Subcutaneous adipose tissue (tissue), 4 donors: ENCODE data around the gene IFITM10. TPM values are rescaled to one million over a fixed set of nuclear protein-coding genes. Genes with fewer than 3 reads are reported as not detected.

ENCODE experiments used
- total RNA-seq, 4 donors: library from RNA; depleted of rRNA; stranded (reverse); fragments of >200 nt; gene quantifications; one replicate each; pipeline ENCODE4 v1.1.0, GENCODE V29; 2016
- TF ChIP-seq, protein P1 (sequence below): fragments of 450-650 bp; IDR thresholded peaks from one replicate; pipeline ENCODE4 v1.5.1; 2016; ENCODE audit warnings: low read depth, mild to moderate bottlenecking, control low read depth, antibody characterized with exemption, moderate library complexity

IFITM10 gene
- total RNA-seq, 4 donors from 2014 or later, result 1.1 to 2.4 (median 1.3) TPM; not detected in 1

DNA sequence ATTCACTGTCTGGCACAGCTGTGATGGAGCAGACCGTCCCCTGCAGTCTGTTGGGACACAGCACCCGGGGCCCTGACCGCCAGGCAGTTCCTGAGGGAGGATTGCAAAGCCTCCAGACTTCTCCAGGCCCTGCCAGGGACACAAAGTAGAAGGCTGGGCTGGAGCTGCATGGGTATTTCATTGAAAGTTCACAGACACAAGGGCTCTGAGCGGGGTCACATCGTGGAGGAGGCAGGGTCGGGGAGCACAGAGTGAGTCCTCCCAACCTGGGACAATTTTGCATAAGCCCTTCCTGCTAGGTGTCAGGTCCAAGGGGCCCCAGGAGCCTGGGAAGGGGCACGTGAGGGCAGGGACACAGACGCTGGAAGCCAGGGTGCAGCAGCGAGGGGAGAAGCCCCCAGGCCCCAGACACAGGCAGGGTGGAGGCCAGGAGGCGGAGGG is 15.7 kb downstream of the IFITM10 start:
- TF ChIP-seq, protein P1, sequence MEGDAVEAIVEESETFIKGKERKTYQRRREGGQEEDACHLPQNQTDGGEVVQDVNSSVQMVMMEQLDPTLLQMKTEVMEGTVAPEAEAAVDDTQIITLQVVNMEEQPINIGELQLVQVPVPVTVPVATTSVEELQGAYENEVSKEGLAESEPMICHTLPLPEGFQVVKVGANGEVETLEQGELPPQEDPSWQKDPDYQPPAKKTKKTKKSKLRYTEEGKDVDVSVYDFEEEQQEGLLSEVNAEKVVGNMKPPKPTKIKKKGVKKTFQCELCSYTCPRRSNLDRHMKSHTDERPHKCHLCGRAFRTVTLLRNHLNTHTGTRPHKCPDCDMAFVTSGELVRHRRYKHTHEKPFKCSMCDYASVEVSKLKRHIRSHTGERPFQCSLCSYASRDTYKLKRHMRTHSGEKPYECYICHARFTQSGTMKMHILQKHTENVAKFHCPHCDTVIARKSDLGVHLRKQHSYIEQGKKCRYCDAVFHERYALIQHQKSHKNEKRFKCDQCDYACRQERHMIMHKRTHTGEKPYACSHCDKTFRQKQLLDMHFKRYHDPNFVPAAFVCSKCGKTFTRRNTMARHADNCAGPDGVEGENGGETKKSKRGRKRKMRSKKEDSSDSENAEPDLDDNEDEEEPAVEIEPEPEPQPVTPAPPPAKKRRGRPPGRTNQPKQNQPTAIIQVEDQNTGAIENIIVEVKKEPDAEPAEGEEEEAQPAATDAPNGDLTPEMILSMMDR, result no peak

DNA sequence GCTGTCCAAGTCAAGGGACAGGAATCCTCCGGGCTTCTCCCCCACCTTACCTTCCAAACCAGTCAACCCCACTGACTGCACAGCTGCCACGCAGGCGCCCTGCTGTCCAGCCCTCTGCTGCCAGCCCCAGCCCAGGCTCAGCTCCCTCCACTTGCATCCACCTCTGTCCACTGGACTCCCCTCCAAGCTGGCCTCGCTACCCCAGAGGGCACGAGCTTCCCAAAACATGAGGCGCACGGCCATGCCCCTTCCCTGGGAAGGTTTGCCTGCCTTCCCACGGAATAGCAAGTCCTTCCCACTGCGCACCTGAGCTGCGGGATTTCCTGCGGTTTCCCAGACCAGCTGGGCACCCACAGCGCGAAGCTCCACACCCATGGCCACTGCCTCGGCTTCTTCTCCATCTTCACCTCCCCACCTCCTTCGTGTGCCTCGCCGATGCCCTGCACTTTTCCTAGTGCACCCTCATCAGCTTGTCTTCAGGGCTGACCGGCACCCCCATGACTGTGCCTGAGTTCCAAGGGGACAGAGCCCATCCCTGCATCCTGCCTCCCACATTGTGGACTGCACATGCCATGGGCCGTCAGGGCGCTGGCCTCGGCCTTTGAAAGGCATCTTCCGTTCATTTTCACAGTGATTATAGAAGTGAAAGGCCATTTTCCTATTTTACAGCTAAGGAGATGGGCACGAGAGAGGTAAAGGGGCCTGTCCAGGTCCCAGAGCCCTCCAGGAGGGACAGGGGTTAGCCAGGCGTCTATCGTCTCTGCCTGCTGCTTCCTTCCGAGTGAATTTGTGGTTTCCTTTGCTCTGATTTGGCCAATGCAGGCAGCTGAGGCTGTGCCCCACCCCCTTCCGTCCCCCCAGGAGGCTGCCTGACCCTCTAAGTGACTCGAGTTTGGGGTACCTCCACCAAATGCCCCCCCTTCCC is 16.4 kb downstream of the IFITM10 start:
- TF ChIP-seq, protein P1, result no peak

DNA sequence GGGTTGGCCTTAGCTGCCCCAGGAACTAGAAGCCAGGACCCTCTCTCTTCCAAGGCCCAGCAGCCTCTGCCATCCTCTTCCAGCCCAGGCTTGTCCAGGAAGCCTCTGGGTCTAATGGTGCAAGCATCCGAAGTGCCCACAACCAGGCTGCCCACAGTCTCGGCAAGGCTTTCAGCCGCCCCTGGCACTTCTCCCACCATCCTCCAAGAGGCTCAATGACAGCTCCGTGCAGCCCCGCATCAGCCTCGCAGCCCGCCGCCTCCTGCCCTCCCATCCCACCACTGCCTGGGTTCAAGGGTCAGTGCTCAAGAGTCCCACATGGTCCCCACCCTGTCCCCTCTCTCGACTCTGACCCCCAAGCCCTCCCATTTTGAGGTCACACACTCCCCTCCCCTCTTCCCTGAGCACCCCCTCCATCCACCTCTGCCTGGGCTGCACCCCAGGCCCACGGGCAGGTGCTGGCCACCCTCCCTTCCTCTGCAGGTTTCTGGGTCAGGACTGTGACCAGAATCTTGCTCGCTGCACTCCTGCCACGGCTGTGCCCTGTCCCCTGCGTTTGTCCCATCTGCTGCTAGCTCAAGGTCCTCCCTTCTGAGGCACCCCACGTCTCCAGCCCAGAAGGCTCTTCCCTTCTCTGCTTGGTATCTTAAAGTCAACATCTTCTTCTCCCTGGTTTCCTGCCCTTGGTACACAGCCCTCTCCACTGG is 17.2 kb downstream of the IFITM10 start:
- TF ChIP-seq, protein P1, result no peak

DNA sequence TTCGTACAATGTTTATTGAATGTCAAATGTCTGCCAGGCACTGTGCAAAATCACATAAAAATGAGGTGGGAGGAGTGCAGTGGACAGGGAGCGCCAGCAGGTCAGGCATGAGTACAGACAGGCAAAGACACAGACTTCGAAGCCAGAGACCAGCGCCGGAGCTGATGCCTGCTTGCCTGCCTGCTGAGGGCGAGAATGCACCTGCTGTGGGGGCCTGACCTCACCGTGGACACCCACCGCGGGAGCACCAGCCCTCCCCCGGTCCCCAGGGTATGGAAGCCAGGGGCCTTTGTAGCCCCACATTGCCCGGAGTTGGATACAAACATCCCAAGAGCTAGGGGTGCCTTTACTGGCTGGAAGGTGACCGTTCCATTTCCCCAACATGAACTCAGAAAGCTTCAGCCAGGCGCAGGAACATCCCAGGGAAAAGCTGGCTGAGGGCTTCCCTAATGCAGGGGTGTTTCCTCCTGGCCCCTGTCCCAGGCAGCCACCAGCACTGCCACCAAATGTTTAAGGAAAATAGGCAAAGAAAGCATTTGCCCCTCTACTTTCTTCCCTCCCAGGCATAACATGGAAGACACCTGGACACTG is 17.9 kb downstream of the IFITM10 start:
- TF ChIP-seq, protein P1, result no peak

DNA sequence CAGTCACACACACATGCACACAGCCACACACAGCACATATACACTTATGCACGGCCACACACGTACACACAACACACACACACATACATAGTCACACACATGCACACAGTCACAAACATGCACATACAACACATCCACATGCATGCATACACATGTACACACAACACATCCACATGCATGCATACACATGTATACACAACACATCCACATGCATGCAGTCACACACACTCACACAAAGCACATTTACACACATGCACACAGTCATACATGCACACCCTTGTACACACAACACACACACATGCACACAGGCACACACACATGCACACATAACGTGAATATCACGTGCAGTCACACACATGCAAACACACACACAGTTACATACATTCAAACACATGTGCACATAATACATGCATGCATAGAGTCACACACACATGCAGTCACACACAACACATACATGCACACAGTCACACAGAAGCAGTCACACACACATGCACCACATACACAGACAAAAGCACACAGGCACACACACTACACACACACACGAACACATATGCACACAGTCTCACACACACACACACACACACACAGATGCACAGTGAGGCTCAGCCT is 18.8 kb downstream of the IFITM10 start:
- TF ChIP-seq, protein P1, result no peak

DNA sequence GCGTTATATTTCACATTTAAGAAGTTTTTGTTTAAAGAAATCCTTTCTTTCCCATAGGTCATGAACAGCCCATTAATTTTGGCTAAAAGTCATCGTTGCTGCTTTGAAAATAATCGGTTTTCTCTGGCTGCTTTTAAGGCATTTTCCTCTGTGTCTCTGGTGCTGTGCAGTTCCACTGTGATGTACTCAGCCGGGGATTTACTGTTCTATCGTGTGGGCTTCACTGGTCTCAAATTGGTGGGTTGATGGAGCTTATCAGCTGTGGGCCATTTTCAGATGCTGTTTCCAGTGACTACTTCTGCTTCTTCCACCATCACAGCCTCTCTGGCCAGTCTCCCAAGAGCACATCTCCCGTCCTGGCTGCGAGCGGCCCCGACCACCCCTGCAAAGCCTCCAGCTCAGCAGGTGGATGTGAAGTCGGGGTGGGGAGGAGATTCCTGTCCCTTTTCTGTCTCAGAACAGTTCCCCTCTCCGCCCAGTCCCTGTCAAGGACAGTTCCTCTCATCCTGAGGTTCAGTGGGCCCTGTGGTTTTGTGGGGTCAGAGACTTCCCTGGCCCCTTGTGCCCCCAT is 20.3 kb downstream of the IFITM10 start:
- TF ChIP-seq, protein P1, result no peak
